K562 (cell line): ENCODE measurements around the gene FAM83F. TPM values are rescaled to one million over a fixed set of nuclear protein-coding genes. Genes with fewer than 3 reads are reported as not detected.

Experiments
- CC2D1A ChIP-seq: fragments of 450-650 bp; IDR thresholded peaks from 2 replicates; pipeline ENCODE4 v1.6.1; 2017; ENCODE audit warnings: mild to moderate bottlenecking
- DDX20 ChIP-seq: fragments of 450-650 bp; IDR thresholded peaks from 2 replicates; pipeline ENCODE4 v1.6.1; 2016; ENCODE audit warnings: missing genetic modification characterization, low read depth, mild to moderate bottlenecking, missing compliant biosample characterization, moderate library complexity
- FOS ChIP-seq: IDR thresholded peaks from 3 replicates; pipeline ENCODE4 v1.6.1; 2011; ENCODE audit not compliant: insufficient read length; ENCODE audit errors: extremely low read depth
- GTF2E2 ChIP-seq: fragments of 200-800 bp; sonication (Bioruptor generic); IDR thresholded peaks from 2 replicates; pipeline ENCODE4 v1.6.1; 2016; ENCODE audit warnings: missing genetic modification characterization, missing compliant biosample characterization
- HDAC3 ChIP-seq: fragments of 450-650 bp; IDR thresholded peaks from 2 replicates; pipeline ENCODE4 v1.6.1; 2018; ENCODE audit warnings: borderline replicate concordance, mild to moderate bottlenecking, moderate library complexity; ENCODE audit not compliant: partially characterized antibody
- HMG20B ChIP-seq: fragments of 250-450 bp; sonication (Bioruptor Pico); IDR thresholded peaks from 2 replicates; pipeline ENCODE4 v1.5.0; 2021; ENCODE audit warnings: mild to moderate bottlenecking
- HNRNPL ChIP-seq: fragments of 200-400 bp; formaldehyde crosslinking; IDR thresholded peaks from 2 replicates; pipeline ENCODE4 v1.6.1; 2017; ENCODE audit warnings: low read depth, mild to moderate bottlenecking, low read length
- MEIS2 ChIP-seq: fragments of 450-650 bp; IDR thresholded peaks from 2 replicates; pipeline ENCODE4 v1.6.1; 2014; ENCODE audit warnings: mild to moderate bottlenecking; ENCODE audit not compliant: partially characterized antibody
- POU5F1 ChIP-seq: fragments of 150-350 bp; IDR thresholded peaks from 2 replicates; pipeline ENCODE4 v1.6.1; 2014; ENCODE audit warnings: borderline replicate concordance, low read length, low read depth, mild to moderate bottlenecking; ENCODE audit not compliant: partially characterized antibody
- SP2 ChIP-seq: IDR thresholded peaks from 2 replicates; pipeline ENCODE4 v1.6.1; 2011; ENCODE audit warnings: mild to moderate bottlenecking, low read depth, low read length, moderate library complexity; ENCODE audit not compliant: poor library complexity, severe bottlenecking; ENCODE audit errors: extremely low read depth
- U2AF1 ChIP-seq: fragments of 200-400 bp; formaldehyde crosslinking; optimal IDR thresholded peaks from 2 replicates; pipeline ENCODE3; 2017; ENCODE audit warnings: mild to moderate bottlenecking, low read depth, low read length, moderate library complexity
- YY1 ChIP-seq, 3 experiments: IDR thresholded peaks; 2 replicates each; pipeline ENCODE4 v1.6.1; 2011; ENCODE audit warnings: low read length in 2 of 3, mild to moderate bottlenecking in 2 of 3, moderate library complexity in 2 of 3, borderline replicate concordance in 1 of 3, control low read depth in 1 of 3, low read depth in 1 of 3; ENCODE audit not compliant: insufficient read depth in 3 of 3, insufficient replicate concordance in 2 of 3, control insufficient read depth in 1 of 3, insufficient read length in 1 of 3; ENCODE audit errors: extremely low read depth in 1 of 3
- ZNF764 ChIP-seq: fragments of 250-450 bp; sonication (Bioruptor Pico); IDR thresholded peaks from 2 replicates; pipeline ENCODE4 v1.4.0; 2020; ENCODE audit warnings: low read depth, mild to moderate bottlenecking, moderate library complexity
- polyA plus RNA-seq, 8 experiments: library from polyadenylated mRNA; depleted of rRNA in 4 of 8; stranded (reverse) in 5 of 8; unstranded in 3 of 8; fragments of >200 nt; fragmentation: Nextera tagmentation in 2 of 8; fragmentation: Illumina TruSeq in 1 of 8; extraction: Ambion mirVana in 2 of 8; extraction: Trizol in 1 of 8; gene quantifications; 2 replicates each; pipeline versions ENCODE4 v1.2.1 to v1.2.3, GENCODE V29; 2011 to 2014; ENCODE audit warnings: inconsistent platforms in 1 of 8, missing spikeins in 1 of 8
- total RNA-seq, 7 experiments: library from RNA; depleted of rRNA in 6 of 7; stranded (reverse); fragments of >200 nt in 6 of 7; fragmentation: Illumina TruSeq in 2 of 7; extraction: Trizol in 2 of 7; gene quantifications; 2 replicates each; pipeline versions ENCODE4 v1.2.1 to v1.2.3, GENCODE V29; 2011 to 2021; ENCODE audit warnings: low replicate concordance in 1 of 7
- TF ChIP-seq, protein P1 (sequence below): sonication (generic); formaldehyde crosslinking; IDR thresholded peaks from 2 replicates; pipeline ENCODE4 v1.8.0; 2022; ENCODE audit warnings: mild to moderate bottlenecking, missing genetic modification reagents
- TF ChIP-seq, protein P2 (sequence below): fragments of 450-650 bp; formaldehyde crosslinking; IDR thresholded peaks from 2 replicates; pipeline ENCODE4 v1.4.0; 2020; ENCODE audit warnings: mild to moderate bottlenecking, moderate library complexity
- TF ChIP-seq, protein P3 (sequence below): sonication (generic); formaldehyde crosslinking; IDR thresholded peaks from 2 replicates; pipeline ENCODE4 v1.8.0; 2022; ENCODE audit warnings: missing genetic modification reagents, mild to moderate bottlenecking, moderate library complexity, borderline replicate concordance
- TF ChIP-seq, protein P4 (sequence below): fragments of 250-450 bp; sonication (Bioruptor Pico); IDR thresholded peaks from 2 replicates; pipeline ENCODE4 v1.5.0; 2020; ENCODE audit warnings: mild to moderate bottlenecking
- TF ChIP-seq, protein P5 (sequence below): sonication (generic); formaldehyde crosslinking; IDR thresholded peaks from 2 replicates; pipeline ENCODE4 v1.8.1; 2023; ENCODE audit warnings: mild to moderate bottlenecking, missing genetic modification reagents, moderate library complexity

The FAM83F gene
- total and polyA plus RNA-seq, 9 of the 15 experiments (the other 6 are each of a cell fraction or from before 2014, with no cell fraction given), result under 0.01 to 0.13 (median 0.04) TPM; not detected in 1

DNA sequence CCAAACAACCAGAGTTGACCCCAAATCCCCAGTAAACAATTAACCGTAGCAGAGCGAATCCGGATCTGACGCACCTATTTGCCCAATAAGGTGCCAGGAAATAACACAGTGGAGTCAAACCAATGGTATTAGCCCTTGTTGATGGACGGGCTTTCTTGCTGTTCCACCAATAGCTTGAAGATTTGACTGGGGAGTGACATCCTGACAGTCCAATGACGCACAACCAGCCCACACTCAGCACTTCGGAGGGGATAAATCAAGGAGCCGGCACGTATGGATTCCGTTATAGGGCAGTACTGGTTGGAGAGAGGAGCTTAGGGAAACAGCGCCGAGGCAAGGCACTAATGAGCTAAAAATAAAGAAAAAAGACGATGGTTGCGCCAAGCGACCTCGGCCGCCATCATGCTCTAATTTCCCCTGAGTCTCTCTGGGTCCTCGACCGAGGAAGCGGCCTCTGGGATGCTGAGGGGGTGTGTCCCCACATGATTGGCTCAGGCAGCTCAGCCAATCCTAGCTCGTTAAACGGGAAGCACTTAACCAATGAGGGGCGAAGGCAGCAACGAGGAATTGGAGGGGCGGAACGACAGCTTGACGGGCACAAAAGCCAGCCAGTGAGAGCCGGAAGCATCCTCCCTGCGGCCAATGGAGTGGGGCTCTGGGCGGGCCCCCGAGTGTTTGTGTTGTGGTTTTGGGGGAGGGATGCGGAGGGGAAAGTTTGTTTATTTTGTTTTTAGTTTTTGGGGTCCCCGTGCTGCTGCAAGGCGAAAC lies 49.5 kb downstream of the FAM83F start (continued):
- TF ChIP-seq YY1 (IDR thresholded peaks at IDR 0.05; ENCODE audit: borderline replicate concordance in 1 of 3, control insufficient read depth in 1 of 3, extremely low read depth in 1 of 3, insufficient read depth in 3 of 3, insufficient read length in 1 of 3, insufficient replicate concordance in 2 of 3, low read depth in 1 of 3, low read length in 2 of 3) (peak; percentile 61 to 92 (median 86)), CC2D1A (no peak), POU5F1 (no peak), FOS (peak; percentile 98), HNRNPL (no peak), MEIS2 (peak; percentile 81), HMG20B (CRISPR knock-in tag) (no peak), U2AF1 (no peak), DDX20 (no peak), SP2 (peak; percentile 80), HDAC3 (no peak), ZNF764 (CRISPR knock-in tag) (no peak), GTF2E2 (tag) (peak; percentile 69; the same call in 1 of the 2 replicates)
- TF ChIP-seq, protein P1, sequence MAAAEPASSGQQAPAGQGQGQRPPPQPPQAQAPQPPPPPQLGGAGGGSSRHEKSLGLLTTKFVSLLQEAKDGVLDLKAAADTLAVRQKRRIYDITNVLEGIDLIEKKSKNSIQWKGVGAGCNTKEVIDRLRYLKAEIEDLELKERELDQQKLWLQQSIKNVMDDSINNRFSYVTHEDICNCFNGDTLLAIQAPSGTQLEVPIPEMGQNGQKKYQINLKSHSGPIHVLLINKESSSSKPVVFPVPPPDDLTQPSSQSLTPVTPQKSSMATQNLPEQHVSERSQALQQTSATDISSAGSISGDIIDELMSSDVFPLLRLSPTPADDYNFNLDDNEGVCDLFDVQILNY (CRISPR knock-in tag), result no peak
- TF ChIP-seq, protein P2, sequence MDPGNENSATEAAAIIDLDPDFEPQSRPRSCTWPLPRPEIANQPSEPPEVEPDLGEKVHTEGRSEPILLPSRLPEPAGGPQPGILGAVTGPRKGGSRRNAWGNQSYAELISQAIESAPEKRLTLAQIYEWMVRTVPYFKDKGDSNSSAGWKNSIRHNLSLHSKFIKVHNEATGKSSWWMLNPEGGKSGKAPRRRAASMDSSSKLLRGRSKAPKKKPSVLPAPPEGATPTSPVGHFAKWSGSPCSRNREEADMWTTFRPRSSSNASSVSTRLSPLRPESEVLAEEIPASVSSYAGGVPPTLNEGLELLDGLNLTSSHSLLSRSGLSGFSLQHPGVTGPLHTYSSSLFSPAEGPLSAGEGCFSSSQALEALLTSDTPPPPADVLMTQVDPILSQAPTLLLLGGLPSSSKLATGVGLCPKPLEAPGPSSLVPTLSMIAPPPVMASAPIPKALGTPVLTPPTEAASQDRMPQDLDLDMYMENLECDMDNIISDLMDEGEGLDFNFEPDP (CRISPR knock-in tag), result no peak
- TF ChIP-seq, protein P3, sequence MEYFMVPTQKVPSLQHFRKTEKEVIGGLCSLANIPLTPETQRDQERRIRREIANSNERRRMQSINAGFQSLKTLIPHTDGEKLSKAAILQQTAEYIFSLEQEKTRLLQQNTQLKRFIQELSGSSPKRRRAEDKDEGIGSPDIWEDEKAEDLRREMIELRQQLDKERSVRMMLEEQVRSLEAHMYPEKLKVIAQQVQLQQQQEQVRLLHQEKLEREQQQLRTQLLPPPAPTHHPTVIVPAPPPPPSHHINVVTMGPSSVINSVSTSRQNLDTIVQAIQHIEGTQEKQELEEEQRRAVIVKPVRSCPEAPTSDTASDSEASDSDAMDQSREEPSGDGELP, result peak; percentile 55; the same call in 1 of the 2 replicates
- TF ChIP-seq, protein P4, sequence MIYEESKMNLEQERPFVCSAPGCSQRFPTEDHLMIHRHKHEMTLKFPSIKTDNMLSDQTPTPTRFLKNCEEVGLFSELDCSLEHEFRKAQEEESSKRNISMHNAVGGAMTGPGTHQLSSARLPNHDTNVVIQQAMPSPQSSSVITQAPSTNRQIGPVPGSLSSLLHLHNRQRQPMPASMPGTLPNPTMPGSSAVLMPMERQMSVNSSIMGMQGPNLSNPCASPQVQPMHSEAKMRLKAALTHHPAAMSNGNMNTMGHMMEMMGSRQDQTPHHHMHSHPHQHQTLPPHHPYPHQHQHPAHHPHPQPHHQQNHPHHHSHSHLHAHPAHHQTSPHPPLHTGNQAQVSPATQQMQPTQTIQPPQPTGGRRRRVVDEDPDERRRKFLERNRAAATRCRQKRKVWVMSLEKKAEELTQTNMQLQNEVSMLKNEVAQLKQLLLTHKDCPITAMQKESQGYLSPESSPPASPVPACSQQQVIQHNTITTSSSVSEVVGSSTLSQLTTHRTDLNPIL (CRISPR knock-in tag), result no peak
- TF ChIP-seq, protein P5, sequence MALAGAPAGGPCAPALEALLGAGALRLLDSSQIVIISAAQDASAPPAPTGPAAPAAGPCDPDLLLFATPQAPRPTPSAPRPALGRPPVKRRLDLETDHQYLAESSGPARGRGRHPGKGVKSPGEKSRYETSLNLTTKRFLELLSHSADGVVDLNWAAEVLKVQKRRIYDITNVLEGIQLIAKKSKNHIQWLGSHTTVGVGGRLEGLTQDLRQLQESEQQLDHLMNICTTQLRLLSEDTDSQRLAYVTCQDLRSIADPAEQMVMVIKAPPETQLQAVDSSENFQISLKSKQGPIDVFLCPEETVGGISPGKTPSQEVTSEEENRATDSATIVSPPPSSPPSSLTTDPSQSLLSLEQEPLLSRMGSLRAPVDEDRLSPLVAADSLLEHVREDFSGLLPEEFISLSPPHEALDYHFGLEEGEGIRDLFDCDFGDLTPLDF (CRISPR knock-in tag), result no peak
